ENCODE results near the gene HHATL. TPM values are rescaled to one million over a fixed set of nuclear protein-coding genes. Genes with fewer than 3 reads are reported as not detected.
A peak's percentile ranks its signal among the peaks of the same experiment; 100 is the strongest.

Gene HHATL
- total RNA-seq, 1 donor from 2014 or later = 51.8 TPM

DNA sequence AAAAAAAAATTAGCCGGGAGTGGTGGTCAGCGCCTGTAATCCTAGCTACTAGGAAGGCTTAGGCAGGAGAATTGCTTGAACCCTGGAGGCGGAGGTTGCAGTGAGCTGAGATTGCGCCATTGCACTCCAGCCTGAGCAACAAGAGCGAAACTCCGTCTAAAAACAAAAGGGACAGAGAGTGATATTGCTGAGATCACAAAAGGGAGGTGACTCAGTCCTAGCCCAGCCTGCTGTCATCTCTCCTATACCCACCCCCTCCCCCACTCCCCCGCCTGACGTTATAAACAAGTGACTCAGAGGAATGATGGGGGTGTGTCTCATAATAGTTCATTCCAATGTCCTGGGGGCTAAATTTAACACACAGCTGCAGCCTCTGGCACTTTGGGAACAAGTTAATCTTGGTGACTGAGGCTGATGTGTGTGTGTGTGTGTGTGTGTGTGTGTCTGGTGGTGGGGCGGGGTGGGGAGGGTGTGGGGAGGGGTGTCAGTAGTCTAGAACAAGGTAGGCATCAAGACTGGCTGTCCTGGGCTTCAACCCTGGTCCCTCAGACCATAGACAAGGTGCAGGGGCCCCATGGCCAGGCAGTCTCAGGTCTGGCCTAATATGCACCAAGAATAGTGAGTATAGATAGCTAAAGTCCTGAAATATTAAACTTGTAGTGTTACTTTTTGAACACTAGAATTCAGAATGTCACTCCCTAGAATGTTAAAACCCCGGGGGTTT, 18.6 kb downstream of the HHATL start:
- DNase-seq = peak; percentile 87

DNA sequence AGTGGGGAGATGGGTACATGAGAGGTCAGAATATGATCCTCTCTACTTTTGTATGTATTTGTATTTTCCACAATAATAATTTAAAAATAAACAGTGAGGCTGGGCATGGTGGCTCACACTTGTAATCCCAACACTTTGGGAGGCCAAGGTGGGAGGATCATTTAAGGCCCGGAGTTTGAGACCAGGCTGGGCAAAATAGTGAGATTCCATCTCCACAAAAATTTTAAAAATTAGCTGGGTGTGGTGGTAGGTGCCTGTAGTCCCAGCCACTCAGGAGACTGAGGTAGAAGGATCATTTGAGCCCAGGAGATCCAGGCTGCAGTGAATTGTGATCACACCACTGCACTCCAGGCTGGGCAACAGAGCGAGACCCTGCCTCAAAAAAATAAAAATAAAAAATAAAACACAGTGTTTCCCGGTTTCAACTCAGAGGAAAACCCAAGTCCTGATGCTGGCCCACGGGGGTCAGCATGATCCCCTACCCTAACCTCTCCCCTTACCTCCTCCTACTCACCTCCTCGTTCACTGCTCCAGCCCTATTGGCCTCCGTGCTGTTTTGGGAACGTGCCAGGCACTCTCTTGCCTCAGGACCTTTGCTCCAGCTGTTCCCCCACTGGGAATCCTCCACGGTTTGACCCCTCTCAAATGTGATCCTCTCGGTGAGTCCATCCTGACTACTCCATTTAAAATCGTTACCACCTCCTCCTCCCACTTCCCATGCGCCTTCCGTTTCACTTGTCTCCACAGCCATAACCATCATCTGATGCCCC, 20.1 kb downstream of the HHATL start:
- DNase-seq = no peak

DNA sequence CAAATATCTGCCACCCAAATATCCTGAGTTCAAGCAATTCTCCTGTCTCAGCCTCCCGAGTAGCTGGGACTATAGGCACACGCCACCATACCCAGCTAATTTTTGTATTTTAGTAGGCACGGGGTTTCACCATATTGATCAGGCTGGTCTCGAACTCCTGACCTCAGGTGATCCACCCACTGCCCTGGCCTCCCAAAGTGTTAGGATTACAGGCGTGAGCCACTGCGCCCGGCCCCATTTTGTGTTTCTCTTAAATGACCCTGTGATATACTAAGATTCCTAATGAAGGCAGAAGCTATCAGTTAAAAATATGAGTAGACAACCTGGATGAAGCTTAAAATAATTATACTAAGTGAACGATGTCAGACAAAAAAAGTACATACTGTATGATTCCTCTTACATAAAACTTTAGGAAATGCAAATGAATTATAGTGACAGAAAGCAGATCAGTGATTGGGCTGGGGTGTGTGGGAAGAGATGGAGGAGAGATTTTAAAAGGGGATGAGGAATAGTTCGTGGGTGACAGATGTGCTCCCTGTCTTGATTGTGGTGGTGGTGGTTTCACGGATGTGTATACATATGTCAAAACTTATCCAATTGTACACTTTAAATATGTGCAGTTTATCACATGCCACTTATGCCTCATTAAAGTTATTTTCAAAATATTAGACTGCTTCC, 21.1 kb downstream of the HHATL start:
- DNase-seq = no peak

DNA sequence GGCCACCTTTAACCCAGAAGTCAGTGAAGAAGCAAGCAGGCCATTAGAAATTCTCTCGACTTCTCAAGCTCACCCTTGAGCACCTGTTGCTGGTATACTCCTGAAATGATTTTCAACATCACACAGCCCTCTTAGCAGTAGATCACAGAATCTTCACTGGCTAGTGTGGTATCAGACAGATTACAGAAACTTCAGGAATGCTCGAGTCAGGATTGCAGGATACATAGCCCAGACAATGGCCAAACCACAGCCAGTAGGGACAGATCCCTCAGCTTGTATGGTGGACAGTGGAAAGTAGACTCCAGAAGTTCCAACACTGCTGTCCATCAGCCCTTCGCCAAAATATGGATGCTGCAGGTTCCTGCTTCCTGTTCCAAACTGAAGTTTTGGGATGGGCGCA, 21.8 kb downstream of the HHATL start:
- DNase-seq = no peak

GRCh38 chr3:42680271-42680670, 22.3 kb downstream of the HHATL start:
- DNase-seq = no peak

GRCh38 chr3:42678447-42678846, 24.2 kb downstream of the HHATL start:
- no peak for DNase-seq

DNA sequence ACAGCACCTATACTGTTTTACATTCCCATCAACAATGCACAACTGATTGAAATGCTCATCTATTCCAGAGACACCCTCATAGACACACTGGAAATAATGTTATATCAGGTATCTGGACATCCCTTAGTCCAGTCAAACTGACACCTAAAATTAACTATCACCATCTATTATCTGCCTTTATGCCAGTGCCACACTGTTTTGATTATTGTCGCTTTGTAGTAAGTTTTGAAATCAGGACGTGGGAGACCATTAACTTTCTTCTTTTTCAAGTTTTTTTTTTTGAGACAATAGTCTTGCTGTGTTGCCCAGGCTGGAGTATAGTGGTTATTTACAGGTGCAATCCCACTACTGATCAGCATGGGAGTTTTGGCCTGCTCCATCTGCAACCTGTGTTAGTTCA, 26.7 kb downstream of the HHATL start:
- no peak for DNase-seq

GRCh38 chr3:42674146-42674545, 28.5 kb downstream of the HHATL start:
- DNase-seq = no peak

GRCh38 chr3:42673082-42673481, 29.5 kb downstream of the HHATL start:
- no peak for DNase-seq

GRCh38 chr3:42672515-42672914, 30.1 kb downstream of the HHATL start:
- DNase-seq = no peak

DNA sequence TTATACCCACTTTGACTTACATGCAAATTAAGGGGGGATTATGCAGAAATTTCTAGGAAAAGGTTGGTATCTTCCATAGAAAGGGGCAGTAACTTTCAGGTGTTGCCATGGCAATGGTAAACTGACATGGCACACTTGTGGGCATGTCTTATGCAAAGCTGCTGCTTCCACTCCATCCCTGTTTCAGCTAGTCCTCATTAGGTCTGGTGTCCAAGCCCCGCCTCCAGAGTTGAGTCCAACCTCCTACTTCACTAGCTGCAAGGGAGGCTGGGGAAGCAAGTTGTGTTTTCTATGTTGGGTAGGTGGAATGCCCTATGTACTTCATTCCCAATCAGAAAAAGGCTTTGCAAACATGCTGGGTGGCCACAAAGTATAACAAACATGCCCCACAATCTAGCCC, 31.9 kb downstream of the HHATL start:
- DNase-seq = no peak

GRCh38 chr3:42670051-42670576, 32.5 kb downstream of the HHATL start:
- no peak for DNase-seq

- DNase-seq = no peak
These were observed 33.8 kb downstream of the HHATL start for GRCh38 chr3:42668793-42669217.

GRCh38 chr3:42668413-42668760, 34.2 kb downstream of the HHATL start:
- no peak for DNase-seq

DNA sequence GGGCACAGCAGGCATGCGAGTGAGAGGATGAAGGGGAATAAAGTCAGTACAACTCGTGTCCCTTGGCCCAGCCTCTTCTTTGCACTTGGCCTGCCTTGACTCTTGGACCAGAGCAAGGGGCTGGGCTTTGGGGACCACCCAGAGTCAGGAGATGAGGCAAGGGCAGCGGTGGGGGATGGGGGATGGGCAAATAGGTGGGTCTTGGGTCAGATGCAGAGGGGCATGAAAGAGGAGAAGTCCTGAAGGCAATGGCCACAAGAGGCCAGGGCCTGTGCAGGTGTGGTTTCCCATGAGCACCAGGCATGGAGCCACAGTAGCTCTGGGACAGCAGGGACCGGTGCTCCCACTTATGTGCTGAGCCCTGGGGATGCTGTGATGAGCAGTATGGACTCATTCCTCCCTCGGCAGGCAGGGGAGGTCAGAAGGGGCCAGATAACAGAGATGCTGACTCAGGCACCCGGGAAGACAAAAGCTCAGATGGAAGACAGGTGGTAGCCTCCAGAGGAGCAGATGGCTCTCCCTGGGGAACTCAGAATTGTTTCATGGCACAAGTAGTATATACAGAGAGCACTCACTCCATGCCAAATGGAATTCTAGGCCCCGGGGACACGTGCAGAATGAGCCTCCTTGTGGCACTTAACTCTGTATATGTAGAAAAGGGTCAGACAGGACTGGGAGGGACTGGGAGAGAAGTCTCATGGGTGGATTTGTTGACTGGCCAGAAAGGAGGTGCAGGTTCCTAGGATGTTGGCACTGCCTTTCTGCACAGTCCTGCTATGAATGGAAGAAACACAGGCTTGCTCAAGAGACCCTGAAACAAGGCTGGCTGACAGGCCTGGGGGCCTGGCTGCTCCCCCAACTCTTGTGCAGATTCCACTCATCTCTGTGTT, 34.8 kb downstream of the HHATL start:
- peak; percentile 56 for DNase-seq

DNA sequence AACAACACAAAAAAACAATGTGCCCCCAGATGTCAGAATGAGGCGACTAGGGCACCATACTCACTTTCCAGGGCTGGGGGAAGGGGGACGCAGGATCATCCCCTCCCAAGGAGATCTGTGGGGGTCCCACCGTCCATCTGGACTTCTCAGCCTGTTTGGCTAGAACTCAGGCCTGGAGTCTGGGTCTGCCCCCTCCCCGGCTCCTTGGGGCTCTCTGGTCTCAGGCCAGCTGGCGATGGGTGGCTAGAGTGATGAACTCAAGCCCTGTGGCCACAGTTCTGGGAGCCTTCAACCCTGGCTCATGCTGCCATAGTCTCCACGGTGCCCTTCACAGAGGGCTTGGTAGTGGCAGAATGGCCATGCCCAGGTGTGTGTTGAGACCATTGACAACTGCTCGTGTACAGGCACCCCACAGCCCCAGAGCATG, 35.5 kb downstream of the HHATL start:
- no peak for DNase-seq

DNA sequence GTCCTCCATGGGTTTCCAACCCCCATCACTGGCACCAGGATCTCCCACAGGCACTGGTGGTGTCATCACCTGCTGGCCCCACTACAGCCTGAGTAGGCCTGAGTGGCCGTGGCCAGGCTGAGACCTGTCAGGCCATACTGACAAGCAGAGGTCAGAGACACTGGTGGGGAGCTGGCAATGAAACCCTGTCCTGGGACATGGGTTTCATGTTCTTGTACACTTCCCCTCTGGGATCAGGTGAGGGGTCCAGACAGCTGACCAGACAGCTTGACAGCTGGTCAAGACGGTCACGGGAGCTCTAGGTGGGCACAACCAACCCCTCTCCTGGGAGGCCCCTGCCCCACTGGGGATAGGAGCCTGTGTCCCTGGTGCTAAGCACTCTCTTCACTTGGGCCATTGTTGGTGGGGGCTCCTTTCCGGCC, 36.0 kb downstream of the HHATL start:
- DNase-seq = no peak

GRCh38 chr3:42666022-42666421, 36.6 kb downstream of the HHATL start:
- DNase-seq = no peak

DNA sequence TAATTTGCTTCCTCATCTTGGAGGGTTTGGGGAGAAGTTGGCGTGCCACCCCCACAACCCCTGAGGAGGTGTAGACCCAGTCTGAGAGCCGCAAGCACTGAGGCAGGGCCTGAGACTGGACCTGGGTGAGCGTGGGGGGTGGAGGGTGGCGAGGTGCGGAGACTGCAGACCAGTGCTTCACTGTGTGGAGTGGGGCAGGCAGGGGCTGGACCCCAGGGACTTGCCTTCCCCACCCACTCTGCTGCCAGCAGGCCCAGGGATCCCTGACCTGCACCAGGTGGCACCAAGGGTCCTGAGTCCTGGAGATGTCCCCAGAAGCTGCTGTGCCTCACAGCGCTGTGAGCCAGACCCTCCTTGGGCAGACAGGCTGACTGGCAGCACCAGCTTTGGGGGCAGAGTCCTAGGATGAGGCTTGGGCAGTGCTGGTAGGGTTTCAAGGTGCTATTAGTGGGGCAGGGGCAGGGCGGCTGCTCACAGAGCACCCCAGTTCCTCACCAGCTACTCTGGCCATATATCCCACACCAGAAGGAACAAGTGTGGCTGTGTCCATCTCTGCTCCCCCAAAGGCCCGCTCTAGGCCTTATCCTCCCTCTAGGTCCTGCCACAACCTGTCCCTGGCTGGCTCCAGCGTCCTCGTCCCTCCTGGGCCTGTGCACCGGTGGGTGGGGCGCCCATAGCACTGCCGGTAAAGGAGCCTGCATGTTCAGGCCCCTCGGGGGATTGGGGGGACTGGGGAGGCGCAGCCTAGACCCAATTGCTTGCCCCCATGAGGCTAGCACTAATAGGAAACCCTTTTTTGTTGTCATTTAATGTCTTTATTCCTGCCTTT, 37.3 kb downstream of the HHATL start:
- DNase-seq = no peak

DNA sequence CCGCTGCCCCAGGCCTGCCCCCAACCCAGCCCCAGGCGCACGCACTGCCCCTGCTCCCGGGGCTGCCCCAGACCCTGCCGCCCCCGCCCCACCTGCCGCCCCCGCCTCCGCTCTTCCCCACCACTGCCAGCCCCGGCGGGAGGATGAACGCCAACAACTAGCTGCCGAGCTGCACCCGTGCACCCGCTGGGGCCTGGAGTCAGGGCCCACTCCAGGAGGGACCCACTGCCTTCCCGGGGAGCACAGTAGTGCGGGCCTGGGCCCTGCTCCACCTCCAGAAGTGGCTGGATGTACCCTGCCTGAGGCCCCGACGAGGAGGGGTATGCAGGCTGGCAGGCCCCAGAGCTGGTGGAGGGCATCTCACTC, 38.2 kb downstream of the HHATL start:
- DNase-seq = no peak

All from tongue (tissue), 2 donors.